GM23338 (cell line): ENCODE measurements around the gene SPINDOC. TPM values are rescaled to one million over a fixed set of nuclear protein-coding genes. Genes with fewer than 3 reads are reported as not detected.

ENCODE experiments used
- ATAC-seq: fragments of 200-7000 bp; cut with Tn5 transposase; 3 replicates; pipeline ENCODE4 v1.9.1; 2020
- DNase-seq: peaks from one replicate; pipeline ENCODE4 v3.0.0-alpha.2; 2015; ENCODE audit warnings: low spot score
- H2AFZ ChIP-seq: fragments of 200-600 bp; sonication (generic); 2 replicates; pipeline ENCODE4 v1.8.0; 2016; ENCODE audit warnings: antibody characterized with exemption, mild to moderate bottlenecking, moderate library complexity
- H3F3A ChIP-seq: fragments of 200-600 bp; sonication (generic); replicated peaks from 2 replicates; pipeline ENCODE4 v1.8.0; 2017; ENCODE audit warnings: antibody characterized with exemption, mixed run types, low read depth
- H3K27ac ChIP-seq: fragments of 200-600 bp; sonication (generic); 2 replicates; pipeline ENCODE4 v1.6.1; 2016; ENCODE audit warnings: low read depth
- H3K27me3 ChIP-seq: fragments of 200-600 bp; sonication (generic); 2 replicates; pipeline ENCODE4 v1.8.0; 2016; ENCODE audit warnings: mild to moderate bottlenecking, mixed run types, moderate library complexity; ENCODE audit not compliant: insufficient read depth
- H3K36me3 ChIP-seq: fragments of 200-600 bp; sonication (generic); 2 replicates; pipeline ENCODE4 v1.8.0; 2016; ENCODE audit warnings: mild to moderate bottlenecking; ENCODE audit not compliant: insufficient read depth
- H3K4me1 ChIP-seq: fragments of 200-600 bp; sonication (generic); 2 replicates; pipeline ENCODE4 v1.8.0; 2016; ENCODE audit warnings: mild to moderate bottlenecking, moderate library complexity; ENCODE audit not compliant: insufficient read depth
- H3K4me2 ChIP-seq: fragments of 200-600 bp; sonication (generic); 2 replicates; pipeline ENCODE4 v1.7.1; 2017; ENCODE audit warnings: mixed run types
- H3K4me3 ChIP-seq: fragments of 200-600 bp; sonication (generic); 2 replicates; pipeline ENCODE4 v1.6.1; 2016; ENCODE audit warnings: mixed run types
- H3K79me2 ChIP-seq: fragments of 200-600 bp; sonication (generic); replicated peaks from 2 replicates; pipeline ENCODE4 v1.8.0; 2017; ENCODE audit warnings: mild to moderate bottlenecking; ENCODE audit not compliant: insufficient read depth
- H3K9me2 ChIP-seq: fragments of 200-600 bp; sonication (generic); 2 replicates; pipeline ENCODE4 v1.8.0; 2017; ENCODE audit not compliant: insufficient read depth
- H4K20me1 ChIP-seq: fragments of 200-600 bp; sonication (generic); replicated peaks from 2 replicates; pipeline ENCODE4 v1.8.0; 2017; ENCODE audit warnings: mild to moderate bottlenecking; ENCODE audit not compliant: insufficient read depth
- H3K27ac Mint-ChIP-seq: 2 replicates; pipeline ENCODE4 v1.8.0; 2020; ENCODE audit warnings: inconsistent platforms, mild to moderate bottlenecking, moderate library complexity, mixed read lengths
- H3K27me3 Mint-ChIP-seq: 3 replicates; pipeline ENCODE4 v1.8.0; 2022; ENCODE audit warnings: low read depth, mild to moderate bottlenecking, moderate library complexity, mixed read lengths, inconsistent platforms; ENCODE audit not compliant: insufficient read depth, poor library complexity
- H3K36me3 Mint-ChIP-seq: 3 replicates; pipeline ENCODE4 v1.8.0; 2021; ENCODE audit warnings: low read depth, mild to moderate bottlenecking, inconsistent platforms, moderate library complexity, mixed read lengths
- H3K4me1 Mint-ChIP-seq: 3 replicates; pipeline ENCODE4 v1.8.0; 2020; ENCODE audit warnings: mild to moderate bottlenecking, inconsistent platforms, mixed read lengths
- H3K4me3 Mint-ChIP-seq: 3 replicates; pipeline ENCODE4 v1.8.0; 2021; ENCODE audit warnings: moderate library complexity, mild to moderate bottlenecking, inconsistent platforms, mixed read lengths
- H3K9me3 Mint-ChIP-seq: 3 replicates; pipeline ENCODE4 v1.8.0; 2020; ENCODE audit warnings: moderate library complexity, mild to moderate bottlenecking, inconsistent platforms, mixed read lengths
- ETS1 ChIP-seq: IDR thresholded peaks from 2 replicates; pipeline ENCODE4 v1.6.1; 2016; ENCODE audit warnings: antibody characterized with exemption
- EZH2phosphoT487 ChIP-seq: fragments of 200-600 bp; sonication (generic); IDR thresholded peaks from one replicate; pipeline ENCODE4 v1.8.1; 2018; ENCODE audit warnings: antibody characterized with exemption; ENCODE audit not compliant: unreplicated experiment
- NANOG ChIP-seq: IDR thresholded peaks from 2 replicates; pipeline ENCODE4 v1.6.1; 2016; ENCODE audit warnings: antibody characterized with exemption, borderline replicate concordance
- POLR2AphosphoS5 ChIP-seq: IDR thresholded peaks from 2 replicates; pipeline ENCODE4 v1.6.1; 2016; ENCODE audit warnings: antibody characterized with exemption, low read depth
- ZNF331 ChIP-seq: fragments of 250-450 bp; sonication (Bioruptor Pico); IDR thresholded peaks from 2 replicates; pipeline ENCODE4 v1.5.0; 2020; ENCODE audit warnings: low read depth, mild to moderate bottlenecking, moderate library complexity
- ZNF462 ChIP-seq: fragments of 250-450 bp; sonication (Bioruptor Pico); IDR thresholded peaks from 2 replicates; pipeline ENCODE4 v1.5.0; 2020; ENCODE audit warnings: mild to moderate bottlenecking, moderate library complexity
- polyA plus RNA-seq: library from polyadenylated mRNA; unstranded; fragments of >200 nt; fragmentation: Nextera tagmentation; extraction: Ambion mirVana; gene quantifications from 2 replicates; pipeline ENCODE4 v1.2.1, GENCODE V29; 2016
- total RNA-seq: library from RNA; depleted of rRNA; stranded (reverse); fragments of >200 nt; shearing (Covaris generic); gene quantifications from 2 replicates; pipeline ENCODE4 v1.2.3, GENCODE V29; 2014

Gene SPINDOC
- total and polyA plus RNA-seq, 2 experiments from 2014 or later, result 9.4 to 84.7 TPM

- H3K27me3 Mint-ChIP-seq, result peaks cover 9% of the 10 kb centered on the region
These were observed 45.6 kb downstream of the SPINDOC start for GRCh38 chr11:63858628-63859550.

More at GRCh38 chr11:63858628-63859550, 45.6 kb downstream of the SPINDOC start:
- Mint-ChIP-seq H3K9me3 (peaks cover 4% of the 10 kb centered on the region; the same call in 2 of the 3 replicates), H3K4me1 (peaks cover 18% of the 10 kb centered on the region), H3K36me3 (peaks cover 25% of the 10 kb centered on the region), H3K27ac (no peak overlapping the region), H3K4me3 (no peak overlapping the region)
- Histone ChIP-seq H3K27ac (peak overlapping the region; percentile 26; the same call in 1 of the 2 replicates), H3K4me1 (no peaks in the 10 kb centered on the region), H3F3A (no peaks in the 10 kb centered on the region; the same call in none of the 2 replicates), H3K27me3 (no peaks in the 10 kb centered on the region), H4K20me1 (peaks cover 44% of the 10 kb centered on the region), H3K79me2 (peaks cover 95% of the 10 kb centered on the region), H3K4me3 (no peak overlapping the region), H3K36me3 (peaks cover 4% of the 10 kb centered on the region; the same call in 1 of the 2 replicates), H3K9me2 (no peaks in the 10 kb centered on the region), H2AFZ (no peak overlapping the region), H3K4me2 (no peak overlapping the region)
- TF ChIP-seq EZH2phosphoT487 (no peak), ZNF462 (no peak), POLR2AphosphoS5 (no peak), ZNF331 (CRISPR knock-in tag) (no peak), ETS1 (no peak), NANOG (no peak)
- no peak for DNase-seq
- no peak for ATAC-seq
